Right forelimb (tissue), 1 donor: ENCODE data around the gene PPP1R1B.
"Not testable (repeated sequence)": the region's sequence is repeated elsewhere in the genome, so short reads cannot be mapped to it uniquely, and the experiment has no call there.

ENCODE experiments used
- DNase-seq: peaks from one replicate; pipeline ENCODE4 v3.0.0-alpha.2; 2018

Gene PPP1R1B

DNA sequence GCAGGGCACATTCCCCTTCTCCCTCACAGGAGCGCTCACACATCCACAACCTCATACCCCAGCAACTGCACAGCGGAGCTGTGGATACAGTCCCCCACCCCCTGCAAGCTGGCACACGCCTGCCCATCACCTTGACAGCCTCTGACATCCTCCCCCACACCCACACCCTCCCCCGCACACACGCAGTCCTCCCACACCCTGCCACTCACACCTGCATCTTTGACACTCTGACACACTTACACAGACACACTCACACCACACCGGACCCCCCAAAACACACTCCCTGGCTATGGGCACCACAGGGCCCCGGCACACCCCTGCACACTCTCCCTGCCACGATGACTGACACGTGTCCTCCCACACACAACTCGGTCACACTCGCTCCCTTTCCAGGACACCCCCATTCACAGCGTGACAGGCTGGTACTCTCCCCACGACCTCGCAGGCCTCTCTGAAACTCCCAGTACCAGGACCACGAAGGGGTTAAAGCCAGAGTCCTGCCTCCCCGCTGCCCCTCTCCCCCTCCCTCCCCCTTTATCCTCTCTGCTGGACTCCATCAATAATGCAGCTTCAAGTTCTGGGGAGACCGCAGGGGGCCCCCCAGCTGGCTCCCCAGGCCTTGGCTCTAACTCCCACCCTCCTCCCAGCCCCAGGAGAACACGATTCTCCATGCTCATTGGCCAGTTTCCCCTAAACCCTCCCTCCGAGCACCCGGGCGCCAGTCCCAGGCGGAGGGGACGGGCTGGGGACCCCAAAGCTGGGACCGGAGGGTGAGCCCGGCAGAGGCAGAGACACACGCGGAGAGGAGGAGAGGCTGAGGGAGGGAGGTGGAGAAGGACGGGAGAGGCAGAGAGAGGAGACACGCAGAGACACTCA is at the start of gene PPP1R1B:
Gene PPP1R1B (plus strand): TSS at position 782 of the 876 bp plus-strand sequence. CDS start 441 bp downstream, outside the sequence.
- no peak for DNase-seq

DNA sequence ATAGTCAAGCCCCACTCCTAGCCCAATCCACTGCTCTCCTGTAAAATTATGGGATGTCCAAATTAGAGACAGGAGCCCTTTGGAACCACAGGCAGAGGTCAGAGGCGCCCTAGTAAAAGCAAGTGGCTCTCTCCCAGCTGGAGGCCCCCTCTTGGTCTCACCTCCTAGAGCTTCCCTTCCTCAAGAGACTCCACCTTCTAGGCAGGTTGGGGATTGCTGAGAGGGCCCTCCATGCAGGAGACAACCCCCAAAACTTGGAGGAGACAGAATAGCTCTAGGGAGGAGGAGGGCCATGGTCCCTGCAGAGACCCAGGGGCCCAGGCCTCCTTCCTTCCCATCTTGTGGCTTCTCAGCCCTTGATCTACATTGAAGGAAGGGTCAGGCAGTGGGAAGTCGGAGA is 48.5 kb upstream of the PPP1R1B start:
- no peak for DNase-seq

DNA sequence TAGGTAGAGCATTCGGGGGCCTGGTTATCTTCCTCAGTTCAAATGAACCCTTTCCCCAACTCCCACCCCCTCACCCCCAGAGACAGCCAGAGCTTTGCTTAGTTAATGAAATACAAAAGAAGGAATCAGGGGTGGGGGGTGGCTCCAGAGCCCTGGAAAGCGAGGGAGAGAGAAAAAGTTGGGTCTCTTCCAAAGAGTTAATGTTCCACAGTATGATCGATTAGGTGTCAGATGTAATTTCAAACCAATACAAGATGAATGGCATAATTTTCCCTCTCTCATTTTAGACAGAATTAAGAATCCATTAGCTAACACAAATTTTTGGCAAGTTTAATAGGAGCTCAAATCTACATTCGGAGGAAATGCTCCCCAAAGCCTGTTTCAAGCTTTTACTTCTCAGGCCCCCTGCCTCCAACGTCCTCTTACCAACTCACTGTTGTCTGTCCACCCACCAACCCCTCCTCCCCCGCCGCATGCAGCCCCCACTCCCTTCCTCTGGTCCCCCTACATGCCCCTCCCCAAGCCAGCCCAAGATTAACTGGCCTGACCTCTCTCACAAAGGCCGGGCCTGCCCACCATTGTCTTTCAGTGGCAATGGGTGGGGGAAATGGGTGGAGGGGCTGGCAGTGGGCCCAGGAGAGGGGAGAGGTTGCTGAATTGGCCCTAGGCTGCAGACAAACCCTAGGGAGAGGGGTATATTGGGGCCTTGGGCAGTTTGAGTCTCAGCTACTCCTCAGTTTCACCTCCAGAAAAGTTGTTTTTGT is 47.3 kb upstream of the PPP1R1B start:
- DNase-seq: no peak

DNA sequence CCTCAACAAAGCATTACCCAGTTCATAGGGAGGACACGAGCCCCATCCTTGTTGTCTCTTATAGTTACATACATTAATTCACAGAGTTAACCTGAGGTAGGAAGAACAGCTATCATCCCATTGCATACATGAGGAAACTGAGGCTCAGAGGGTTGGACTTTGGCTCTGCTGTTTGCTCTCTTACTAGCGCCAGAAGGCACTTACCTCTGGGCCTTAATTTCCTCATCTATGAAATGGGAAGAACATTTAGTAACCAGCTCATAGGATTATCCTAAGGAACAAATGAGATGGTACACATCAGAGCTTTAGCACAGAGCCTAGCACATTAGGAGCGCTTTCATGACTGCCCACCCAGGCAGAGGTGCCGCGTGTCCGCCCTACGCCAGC is 46.7 kb upstream of the PPP1R1B start:
- DNase-seq: no peak

DNA sequence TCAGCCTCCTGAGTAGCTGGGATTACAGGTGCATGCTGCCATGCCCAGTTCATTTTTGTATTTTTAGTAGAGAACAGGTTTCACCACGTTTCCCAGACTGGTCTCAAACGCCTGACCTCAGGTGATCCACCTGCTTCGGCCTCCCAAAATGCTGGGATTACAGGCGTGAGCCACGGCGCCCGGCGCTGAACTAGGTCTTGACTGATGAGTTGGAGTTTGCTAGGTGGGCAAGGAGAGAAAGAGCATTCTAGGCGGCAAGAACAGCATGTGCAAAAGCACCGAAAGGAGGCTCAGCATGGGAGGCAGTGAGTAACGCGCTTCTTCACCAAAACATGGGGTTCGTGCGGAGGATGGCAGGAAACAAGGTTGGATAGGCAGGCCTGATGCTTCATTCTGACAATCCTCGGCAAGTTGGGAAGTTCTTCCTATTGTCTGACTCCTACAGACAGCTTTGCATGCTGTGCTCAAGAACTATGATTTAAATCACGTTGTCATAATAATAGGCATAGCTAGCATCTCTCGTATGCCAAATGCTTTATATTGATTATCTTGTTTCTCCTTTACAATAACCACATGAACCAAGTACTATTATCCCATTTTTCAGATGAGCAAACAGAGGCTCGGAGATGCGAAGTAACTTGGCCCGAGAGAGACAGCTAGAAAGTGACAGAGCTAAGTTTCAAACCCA is 45.5 kb upstream of the PPP1R1B start:
- DNase-seq: no peak

DNA sequence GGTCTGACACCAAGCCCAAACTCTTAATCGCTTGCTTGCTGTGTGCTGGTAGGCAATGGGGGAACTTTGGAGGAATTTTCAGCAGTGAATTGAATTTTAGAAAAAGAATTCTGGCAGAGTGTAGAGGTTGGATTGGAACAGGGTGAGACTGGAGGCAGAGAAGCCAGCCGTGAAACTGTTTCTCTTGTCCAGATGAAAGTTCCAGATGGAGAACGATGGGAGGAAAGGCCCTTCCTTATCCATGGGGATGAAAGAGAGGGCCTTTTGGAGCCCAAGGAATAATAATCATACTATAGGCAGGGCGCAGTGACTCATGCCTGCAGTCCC is 45.0 kb upstream of the PPP1R1B start:
- DNase-seq: no peak

DNA sequence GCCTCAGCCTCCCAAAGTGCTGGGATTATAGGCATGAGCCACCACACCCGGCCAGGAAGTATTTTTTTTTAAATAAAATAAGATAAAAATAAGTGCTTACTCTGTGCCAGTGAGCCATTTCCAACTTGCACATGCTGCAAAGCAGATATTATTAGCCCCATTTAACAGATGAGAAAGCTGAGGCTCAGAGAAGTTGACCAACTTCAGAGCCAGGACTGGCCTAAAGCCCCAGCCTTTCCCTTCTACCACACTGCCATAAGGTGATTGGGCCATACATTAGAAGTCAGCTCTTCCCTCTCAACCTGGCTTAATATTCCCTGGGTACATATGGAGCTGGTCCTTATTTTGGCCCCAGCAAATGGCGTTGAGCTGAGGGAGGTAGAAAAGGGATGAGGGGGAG is 44.1 kb upstream of the PPP1R1B start:
- DNase-seq: no peak

DNA sequence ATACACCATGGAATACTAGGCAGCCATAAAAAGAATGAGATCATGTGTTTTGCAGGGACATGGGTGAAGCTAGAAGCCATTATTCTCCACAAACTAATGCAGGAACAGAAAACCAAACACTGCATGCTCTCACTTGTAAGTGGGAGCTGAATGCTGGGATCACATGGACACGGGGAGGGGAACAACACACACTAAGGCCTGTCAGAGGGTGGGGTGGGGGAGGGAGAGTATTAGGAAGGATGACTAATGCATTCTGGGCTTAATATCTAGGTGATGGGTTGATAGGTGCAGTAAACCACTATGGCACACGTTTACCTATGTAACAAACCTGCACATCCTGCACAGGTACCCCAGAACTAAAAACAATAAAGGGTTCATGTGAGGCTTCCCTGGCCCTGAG is 36.6 kb upstream of the PPP1R1B start:
- DNase-seq: not testable (repeated sequence)

DNA sequence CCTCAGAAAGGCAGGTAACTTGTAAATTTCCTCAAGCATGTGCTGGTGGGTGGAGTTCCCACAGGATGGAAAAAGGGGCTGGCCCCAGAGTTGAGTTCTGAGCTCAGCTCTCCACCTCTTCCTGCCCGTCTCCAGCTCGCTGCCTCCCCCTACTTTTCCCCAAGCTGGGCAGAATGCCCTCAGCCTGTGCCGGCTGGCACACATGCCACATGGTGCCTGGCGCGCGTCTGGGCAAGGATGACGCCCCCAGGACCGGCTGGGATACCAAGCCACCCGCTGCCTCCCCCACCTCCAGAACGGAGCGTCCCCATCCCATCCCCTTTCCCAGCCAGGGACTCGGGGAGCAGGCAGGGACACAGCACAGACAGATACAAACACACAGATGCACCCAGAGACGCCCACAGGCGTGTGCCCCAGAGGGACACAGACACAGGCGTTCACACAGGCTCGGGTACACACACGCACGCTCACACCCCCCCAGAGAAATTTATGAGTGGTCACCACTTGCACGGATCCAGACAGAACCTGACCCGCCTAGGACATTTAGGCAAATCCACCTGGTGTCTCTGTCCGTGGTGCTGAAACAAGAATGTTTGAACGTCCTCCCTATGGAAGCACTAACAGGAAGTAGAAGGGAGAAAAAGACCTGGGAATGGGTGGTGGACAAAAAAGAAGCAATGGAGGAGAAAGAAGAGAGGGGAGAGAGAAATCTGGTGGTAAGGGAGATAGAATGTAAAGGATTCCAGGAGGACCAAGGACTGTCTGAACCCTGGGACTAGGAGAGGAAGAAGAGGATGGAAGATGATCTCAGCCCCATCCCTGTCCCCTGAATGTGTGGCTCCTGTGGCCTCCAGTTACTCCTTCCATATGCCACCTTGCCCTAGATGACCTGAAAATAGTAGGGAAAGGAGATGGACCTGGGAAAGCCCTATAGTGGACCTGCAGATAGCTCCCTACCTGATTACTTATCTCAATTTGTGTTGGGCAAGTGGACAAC is 34.5 kb upstream of the PPP1R1B start:
- no peak for DNase-seq

DNA sequence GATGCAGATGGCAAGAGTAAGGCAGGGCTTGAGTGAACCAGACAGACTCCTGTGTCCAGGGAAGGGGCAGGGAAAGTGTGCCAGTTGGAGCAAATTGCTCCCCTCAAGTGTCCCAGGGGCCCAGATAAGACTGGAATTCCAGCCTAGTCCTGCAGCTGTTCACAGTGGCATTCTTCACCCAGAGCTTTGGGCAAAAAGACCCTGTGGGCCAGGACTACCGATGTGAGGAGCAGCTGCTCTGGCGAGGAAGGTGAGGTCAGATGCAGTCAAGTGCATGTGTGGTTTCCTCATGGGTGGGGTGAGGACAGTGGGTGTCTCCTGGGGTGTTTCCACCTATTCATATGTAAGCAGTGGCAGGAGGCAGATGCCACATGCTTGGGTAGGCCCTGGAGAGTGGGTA is 33.4 kb upstream of the PPP1R1B start:
- DNase-seq: no peak

DNA sequence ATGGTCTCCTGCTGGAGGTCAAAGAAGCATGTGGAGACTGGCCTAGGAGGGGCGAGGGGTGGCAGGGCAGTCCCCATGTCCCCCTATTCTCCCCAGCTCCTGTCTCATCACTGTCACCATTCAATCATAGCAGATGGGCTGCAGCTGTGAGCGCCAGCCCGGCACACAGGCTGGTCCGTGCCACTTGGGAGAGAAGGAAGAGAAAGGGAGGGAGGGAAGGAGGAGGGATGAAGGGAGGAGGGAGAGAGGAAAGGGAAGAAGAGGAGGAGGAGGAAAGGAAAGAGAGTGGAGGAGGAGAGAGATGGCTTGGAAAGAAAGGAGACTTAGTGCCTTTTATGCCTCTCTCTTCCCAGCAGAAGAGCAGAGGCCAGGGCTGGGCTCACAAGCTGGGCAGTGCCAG is 31.5 kb upstream of the PPP1R1B start:
- no peak for DNase-seq

DNA sequence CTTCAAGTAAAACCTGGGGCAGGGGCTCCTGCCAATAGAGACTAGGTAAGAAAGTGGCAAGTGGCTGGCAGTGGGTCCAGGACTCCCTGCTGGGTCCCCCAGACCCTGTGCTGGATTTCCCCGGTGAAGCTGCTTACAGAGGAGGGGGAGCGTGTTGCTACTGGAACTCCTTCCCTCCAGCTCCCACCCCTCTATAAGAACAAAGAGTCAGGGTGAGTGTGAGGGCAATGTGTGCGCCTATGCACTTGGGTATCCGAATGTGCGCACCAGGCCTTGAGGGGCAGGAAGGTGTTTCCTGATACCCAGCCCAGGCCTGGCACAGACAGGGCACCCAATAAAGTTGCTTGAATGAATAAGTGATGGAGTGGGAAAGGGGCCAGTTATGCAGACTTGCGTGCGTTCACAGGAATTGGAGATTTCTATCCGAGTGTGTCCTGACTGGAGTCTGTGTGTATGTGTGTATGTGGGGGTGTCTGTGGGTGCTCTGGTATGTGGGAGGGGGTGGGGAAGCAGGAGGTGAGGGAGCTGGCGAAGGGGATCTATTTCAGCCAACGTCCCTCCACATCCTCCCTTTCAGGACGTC is 30.7 kb upstream of the PPP1R1B start:
- no peak for DNase-seq

DNA sequence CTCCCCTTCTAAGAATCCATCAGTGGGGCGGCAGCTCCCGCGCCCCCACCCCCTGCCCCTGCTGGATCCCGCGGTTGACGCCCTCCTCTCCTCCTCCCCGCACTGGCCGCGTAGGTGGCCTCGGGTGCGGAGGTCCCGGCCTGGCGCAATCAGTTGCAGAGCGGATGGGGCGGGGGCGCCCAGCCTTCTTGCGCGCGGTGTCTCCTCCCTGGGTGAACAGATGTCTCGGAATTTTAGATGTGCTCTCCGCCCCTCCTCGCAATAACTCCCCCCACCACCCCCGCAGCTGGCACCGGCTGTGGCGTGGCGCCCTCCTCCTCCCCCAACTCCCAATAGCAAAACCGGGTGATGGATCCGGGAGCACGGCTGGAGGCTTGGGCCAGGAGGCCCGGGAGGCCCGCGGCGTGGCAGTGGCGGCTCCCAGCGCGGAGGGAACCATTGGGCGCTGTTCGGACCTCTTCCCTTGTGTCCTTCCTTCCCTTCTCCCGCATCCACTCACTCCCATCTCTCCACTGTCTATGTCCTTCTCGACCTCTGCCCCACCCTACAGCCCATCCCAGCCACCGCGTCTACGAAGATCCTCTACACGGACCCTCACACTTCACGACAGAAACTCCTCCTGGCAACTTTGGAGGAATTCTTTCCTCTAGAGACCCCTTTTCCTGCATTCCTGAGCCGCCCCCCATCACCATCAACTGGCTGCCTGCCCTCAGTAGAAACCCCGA is 30.0 kb upstream of the PPP1R1B start:
- DNase-seq: no peak

DNA sequence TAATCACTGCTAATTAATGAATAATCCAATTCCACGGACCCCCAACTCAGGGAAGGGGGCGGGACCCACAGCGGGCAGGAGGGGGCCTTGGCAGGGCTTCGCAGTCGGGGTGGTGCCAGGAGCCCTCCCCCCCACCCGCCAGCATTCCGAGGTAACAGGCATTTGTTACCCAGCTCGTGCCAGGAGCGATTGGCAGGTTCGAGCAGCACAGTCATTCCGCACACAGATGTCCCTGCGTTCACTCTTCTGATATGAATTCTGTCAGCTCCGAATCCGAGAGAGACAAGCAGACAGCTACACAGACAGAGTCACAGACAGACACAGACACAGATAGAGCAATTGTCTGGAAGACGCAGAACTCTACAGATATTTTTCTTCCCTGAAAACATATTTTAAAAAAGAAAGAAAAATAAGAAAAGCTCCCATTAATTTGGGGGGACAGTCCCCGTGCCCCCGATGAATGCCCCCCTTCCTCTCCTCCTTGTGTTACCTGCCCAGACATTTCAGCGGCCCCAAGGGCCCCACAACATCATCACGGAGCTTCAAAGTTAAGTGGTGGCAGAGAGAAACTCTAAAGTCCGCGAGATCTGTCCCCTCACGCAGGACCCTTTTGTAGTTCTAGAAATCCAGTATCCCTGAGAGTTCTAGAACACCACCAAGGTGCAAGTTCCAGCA is 29.2 kb upstream of the PPP1R1B start:
- no peak for DNase-seq

DNA sequence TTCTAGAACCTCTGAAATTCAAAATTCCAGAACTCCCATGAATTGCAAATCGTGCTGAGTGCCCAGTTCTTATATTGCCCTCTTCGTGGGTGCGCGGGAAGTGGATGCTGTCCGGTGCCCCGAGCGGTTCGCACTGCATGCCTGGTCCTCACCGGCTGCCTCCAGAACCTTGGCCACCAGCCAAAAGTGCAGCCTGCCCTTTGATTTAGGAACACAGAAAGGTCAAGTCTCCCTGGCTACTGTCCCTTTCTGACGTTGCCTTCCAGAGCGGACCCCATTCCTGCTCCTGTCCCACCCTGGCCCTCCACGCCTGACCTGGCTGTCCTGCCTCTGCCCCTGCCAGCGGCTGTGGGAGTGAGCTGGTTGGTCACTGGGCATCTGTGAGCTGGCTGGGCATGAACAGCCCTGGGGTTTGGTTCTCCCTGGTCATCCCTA is 28.7 kb upstream of the PPP1R1B start:
- no peak for DNase-seq

DNA sequence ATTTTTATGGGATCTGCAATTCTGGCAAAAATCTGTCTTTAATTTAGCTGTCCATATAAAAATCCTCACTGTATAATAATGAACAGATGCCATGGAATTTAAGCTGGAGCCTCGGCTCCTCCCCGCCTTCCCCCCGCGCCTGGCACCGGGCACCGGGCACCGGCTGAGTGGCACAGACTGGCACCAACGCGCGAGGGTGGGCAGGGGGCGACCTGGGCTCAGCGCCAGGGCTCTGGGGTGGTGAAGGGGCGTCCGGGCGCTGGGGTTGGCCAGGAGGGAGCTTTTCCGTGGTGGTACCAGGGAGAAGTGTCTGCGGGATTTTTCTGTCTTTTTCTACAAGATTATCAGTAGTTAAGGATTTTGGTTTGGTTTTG is 28.1 kb upstream of the PPP1R1B start:
- DNase-seq: no peak

DNA sequence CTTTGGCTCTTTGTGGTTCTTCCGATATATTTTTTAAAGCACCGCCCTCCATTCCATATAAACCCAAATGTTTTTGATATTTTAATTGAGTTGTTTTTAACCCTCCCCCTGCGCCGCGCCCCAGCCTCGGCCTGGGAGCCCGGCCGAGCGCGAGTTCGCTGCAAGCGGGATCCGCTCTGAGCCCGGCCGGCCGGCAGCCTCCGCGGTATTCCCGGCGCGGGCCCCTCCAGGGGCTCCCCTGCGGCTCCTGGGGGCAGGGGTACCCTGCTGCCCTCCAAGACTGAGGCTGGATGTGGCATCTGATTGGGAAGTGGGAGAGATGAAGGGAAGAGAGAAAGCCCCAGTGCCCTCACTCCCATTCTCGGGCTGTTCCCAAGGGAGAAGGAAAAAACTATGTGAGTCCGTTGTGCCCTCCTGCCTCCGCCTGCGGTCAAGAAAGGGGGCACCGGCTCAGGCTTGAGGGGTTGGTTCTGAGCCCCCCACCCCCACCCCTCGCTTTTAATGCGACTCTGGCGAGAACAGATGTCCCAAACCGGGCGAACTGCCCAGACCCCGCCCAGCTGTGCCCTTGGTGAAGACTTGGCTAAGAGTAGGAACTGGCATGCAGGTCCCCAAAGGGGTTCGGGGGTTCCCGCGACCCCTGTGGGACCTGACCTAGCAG is 27.6 kb upstream of the PPP1R1B start:
- no peak for DNase-seq

DNA sequence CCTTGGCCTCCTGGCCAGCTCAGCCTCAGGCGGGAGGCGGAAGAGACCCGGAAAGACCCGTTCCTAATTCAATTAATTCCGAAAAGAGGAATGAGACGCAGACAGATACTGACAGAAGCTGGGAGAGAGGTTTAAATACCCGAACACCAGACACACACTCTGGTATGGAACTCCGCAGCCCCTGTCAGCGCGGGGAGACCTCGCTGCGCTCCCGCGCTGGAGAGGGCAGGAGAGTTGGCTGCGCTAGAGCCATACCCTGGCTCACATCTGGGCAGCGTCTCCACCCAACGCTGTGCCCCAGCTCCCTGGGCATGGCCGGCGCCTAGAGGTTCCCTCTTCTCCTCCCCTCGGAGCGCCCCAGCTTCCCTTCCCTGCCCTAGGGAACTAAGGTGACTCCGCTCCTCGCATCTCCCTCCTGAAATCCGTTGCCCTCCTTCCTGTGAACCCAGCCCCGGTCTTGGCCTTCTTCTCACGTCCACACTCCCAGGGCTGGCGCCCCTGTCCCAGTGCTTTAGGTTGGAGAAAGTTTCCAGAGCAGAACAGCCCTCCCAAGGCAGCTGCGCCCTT is 27.0 kb upstream of the PPP1R1B start:
- no peak for DNase-seq

DNA sequence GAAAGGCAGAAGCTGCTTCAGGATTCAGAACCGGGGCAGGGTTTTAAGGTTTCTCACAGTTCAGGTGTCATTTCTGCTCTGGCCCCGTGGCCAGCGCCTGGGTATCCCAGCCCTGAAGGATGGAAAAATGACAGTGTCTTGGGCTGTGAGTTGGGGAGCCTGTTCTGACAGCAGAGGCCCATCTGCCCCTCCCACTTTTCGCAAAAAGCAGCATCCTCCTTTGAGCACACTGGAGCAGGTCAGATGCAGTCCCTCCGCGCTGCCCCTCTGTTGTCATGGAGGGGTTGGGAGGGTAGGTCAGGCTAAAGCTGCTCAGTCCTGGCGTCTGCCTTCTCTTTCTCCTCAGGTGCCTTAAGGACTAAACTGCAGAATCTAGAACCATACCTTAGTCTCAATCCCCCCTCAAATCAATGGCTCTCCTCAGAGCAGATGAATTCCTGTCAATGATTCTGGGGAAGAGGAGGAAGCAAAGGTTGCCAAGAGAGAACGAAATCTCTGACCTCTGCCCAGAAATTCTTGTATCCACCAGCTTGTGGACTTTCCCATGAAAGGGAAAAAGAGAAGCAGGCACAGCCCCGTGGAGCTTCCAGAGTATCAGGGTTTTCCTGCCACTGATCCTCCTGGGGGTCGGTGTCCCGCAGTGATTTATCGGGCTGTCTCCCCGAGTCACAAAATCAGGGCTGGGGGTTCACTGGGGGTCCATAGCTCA is 26.3 kb upstream of the PPP1R1B start:
- no peak for DNase-seq
